ENCODE measurements around the gene ZNF844. TPM values are rescaled to one million over a fixed set of nuclear protein-coding genes. Genes with fewer than 3 reads are reported as not detected.

The ZNF844 gene
- total RNA-seq, 1 experiment from 2014 or later, result not detected

DNA sequence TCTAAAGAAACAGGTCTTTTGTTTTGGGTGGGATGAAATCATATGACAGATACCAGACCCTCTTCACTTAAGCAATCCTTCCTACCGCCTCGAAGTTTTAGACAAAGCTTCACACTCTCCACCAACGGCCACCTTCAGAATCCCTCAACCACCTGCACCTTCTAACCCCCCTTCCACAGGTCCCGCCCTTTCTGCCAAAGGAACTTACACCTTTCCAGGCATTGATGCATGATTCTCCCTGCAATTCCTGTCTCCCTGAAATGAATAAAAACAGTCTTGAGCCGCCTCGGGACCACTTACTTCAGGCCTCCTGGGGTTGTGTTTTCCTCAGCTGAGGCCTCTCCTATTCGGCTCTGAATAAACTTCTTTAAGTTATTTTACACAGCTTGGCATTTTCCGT is 29.9 kb upstream of the ZNF844 start:
- H3K9me3 ChIP-seq (ENCODE audit: control insufficient read depth in 1 of 2, insufficient read depth in 1 of 2, low read depth in 1 of 2, low read length in 2 of 2), result peaks cover 0 to 7% of the 10 kb centered on the region in 2 experiments; a peak in 2 of 4 replicates
- no peak overlapping the region for H3K4me3 ChIP-seq (replicated peaks in 1 of 2; ENCODE audit: low read depth in 1 of 2, low read length in 2 of 2)
- no peaks in the 10 kb centered on the region for H3K9me2 ChIP-seq (ENCODE audit: insufficient read depth)
- no peaks in the 10 kb centered on the region for H3K36me3 ChIP-seq (ENCODE audit: control insufficient read depth in 1 of 2, insufficient read depth in 2 of 2, low read length in 2 of 2)
- no peak overlapping the region for H3K4me2 ChIP-seq (ENCODE audit: low read length)
- ChIA-PET RAD21 (ENCODE audit: low non-redundant PET in 1 of 2, low total read pairs in 2 of 2, uncharacterized antibody in 2 of 2, unreplicated experiment in 2 of 2) (no interaction called here), POLR2A (no interaction called here), CTCF (no interaction called here)
- H3K79me2 ChIP-seq (ENCODE audit: insufficient read depth, low read length), result no peaks in the 10 kb centered on the region
- no peaks in the 10 kb centered on the region for H3K4me1 ChIP-seq (ENCODE audit: control insufficient read depth in 1 of 2, insufficient read depth in 2 of 2, low read length in 2 of 2)
- intact Hi-C loops (cut with micrococcal nuclease), result no loop called here
- H3K27me3 ChIP-seq (ENCODE audit: insufficient read depth, low read length), result no peaks in the 10 kb centered on the region
- H2AFZ ChIP-seq (ENCODE audit: low read depth, low read length, poor library complexity, severe bottlenecking), result no peak overlapping the region
- DNase-seq (ENCODE audit: low read depth, low spot score), result no peak
- no peak for ATAC-seq
- no TSS peak for BruUV-seq (replicated peaks)
- H4K20me1 ChIP-seq (ENCODE audit: insufficient read depth), result no peaks in the 10 kb centered on the region
- no peak for TF ChIP-seq SRF (IDR thresholded peaks at IDR 0.05; ENCODE audit: low read depth)
- TF ChIP-seq RAD21 (IDR thresholded peaks at IDR 0.05; ENCODE audit: low read depth), result no peak
- no peak for TF ChIP-seq POLR2A (IDR thresholded peaks at IDR 0.05; ENCODE audit: borderline replicate concordance, extremely low read depth, insufficient read depth, insufficient read length)
- TF ChIP-seq, protein P1, sequence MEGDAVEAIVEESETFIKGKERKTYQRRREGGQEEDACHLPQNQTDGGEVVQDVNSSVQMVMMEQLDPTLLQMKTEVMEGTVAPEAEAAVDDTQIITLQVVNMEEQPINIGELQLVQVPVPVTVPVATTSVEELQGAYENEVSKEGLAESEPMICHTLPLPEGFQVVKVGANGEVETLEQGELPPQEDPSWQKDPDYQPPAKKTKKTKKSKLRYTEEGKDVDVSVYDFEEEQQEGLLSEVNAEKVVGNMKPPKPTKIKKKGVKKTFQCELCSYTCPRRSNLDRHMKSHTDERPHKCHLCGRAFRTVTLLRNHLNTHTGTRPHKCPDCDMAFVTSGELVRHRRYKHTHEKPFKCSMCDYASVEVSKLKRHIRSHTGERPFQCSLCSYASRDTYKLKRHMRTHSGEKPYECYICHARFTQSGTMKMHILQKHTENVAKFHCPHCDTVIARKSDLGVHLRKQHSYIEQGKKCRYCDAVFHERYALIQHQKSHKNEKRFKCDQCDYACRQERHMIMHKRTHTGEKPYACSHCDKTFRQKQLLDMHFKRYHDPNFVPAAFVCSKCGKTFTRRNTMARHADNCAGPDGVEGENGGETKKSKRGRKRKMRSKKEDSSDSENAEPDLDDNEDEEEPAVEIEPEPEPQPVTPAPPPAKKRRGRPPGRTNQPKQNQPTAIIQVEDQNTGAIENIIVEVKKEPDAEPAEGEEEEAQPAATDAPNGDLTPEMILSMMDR (IDR thresholded peaks at IDR 0.05 in 2 of 3, conservative IDR thresholded peaks at IDR 0.05 in 1 of 3; ENCODE audit: borderline replicate concordance in 1 of 3, insufficient read depth in 1 of 3, low read depth in 2 of 3, low read length in 2 of 3), result no peak
- TF ChIP-seq, protein P2, sequence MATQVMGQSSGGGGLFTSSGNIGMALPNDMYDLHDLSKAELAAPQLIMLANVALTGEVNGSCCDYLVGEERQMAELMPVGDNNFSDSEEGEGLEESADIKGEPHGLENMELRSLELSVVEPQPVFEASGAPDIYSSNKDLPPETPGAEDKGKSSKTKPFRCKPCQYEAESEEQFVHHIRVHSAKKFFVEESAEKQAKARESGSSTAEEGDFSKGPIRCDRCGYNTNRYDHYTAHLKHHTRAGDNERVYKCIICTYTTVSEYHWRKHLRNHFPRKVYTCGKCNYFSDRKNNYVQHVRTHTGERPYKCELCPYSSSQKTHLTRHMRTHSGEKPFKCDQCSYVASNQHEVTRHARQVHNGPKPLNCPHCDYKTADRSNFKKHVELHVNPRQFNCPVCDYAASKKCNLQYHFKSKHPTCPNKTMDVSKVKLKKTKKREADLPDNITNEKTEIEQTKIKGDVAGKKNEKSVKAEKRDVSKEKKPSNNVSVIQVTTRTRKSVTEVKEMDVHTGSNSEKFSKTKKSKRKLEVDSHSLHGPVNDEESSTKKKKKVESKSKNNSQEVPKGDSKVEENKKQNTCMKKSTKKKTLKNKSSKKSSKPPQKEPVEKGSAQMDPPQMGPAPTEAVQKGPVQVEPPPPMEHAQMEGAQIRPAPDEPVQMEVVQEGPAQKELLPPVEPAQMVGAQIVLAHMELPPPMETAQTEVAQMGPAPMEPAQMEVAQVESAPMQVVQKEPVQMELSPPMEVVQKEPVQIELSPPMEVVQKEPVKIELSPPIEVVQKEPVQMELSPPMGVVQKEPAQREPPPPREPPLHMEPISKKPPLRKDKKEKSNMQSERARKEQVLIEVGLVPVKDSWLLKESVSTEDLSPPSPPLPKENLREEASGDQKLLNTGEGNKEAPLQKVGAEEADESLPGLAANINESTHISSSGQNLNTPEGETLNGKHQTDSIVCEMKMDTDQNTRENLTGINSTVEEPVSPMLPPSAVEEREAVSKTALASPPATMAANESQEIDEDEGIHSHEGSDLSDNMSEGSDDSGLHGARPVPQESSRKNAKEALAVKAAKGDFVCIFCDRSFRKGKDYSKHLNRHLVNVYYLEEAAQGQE (IDR thresholded peaks at IDR 0.05; ENCODE audit: low read depth), result no peak
- TF ChIP-seq ZNF274 (IDR thresholded peaks at IDR 0.05; ENCODE audit: low read depth, low read length), result no peak
- TF ChIP-seq EZH2phosphoT487 (IDR thresholded peaks at IDR 0.05; ENCODE audit: borderline replicate concordance), result no peak
- TF ChIP-seq, protein P3, sequence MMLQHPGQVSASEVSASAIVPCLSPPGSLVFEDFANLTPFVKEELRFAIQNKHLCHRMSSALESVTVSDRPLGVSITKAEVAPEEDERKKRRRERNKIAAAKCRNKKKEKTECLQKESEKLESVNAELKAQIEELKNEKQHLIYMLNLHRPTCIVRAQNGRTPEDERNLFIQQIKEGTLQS (IDR thresholded peaks at IDR 0.05), result no peak
- TF ChIP-seq EGR1 (IDR thresholded peaks at IDR 0.05; ENCODE audit: low read depth), result no peak
- no peak for TF ChIP-seq CEBPB (IDR thresholded peaks at IDR 0.05; ENCODE audit: low read depth)
- no peak for TF ChIP-seq FOSL1 (IDR thresholded peaks at IDR 0.05; ENCODE audit: low read depth)
- H3K9ac ChIP-seq (ENCODE audit: low read length), result no peak overlapping the region
- H3K27ac ChIP-seq (ENCODE audit: low read depth, low read length), result no peak overlapping the region
